ENCODE measurements around the gene ATP5F1E. TPM values are rescaled to one million over a fixed set of nuclear protein-coding genes. Genes with fewer than 3 reads are reported as not detected.
"Not testable (repeated sequence)": the region's sequence is repeated elsewhere in the genome, so short reads cannot be mapped to it uniquely, and the experiment has no call there.

ATP5F1E gene
- total RNA-seq, 2 experiments from 2014 or later = 51.1 to 53.1 TPM

GRCh38 chr20:59041487-59041886 is 9.4 kb upstream of the ATP5F1E start:
- H3K27me3 Mint-ChIP-seq; H3K9me3 Mint-ChIP-seq; DNase-seq; CTCF ChIA-PET; ATAC-seq (ENCODE audit: poor library complexity); H3K27me3 ChIP-seq (ENCODE audit: control insufficient read depth in 1 of 2, insufficient read depth in 2 of 2, low read length in 2 of 2); H3K27ac ChIP-seq (ENCODE audit: low read depth in 1 of 2, low read length in 2 of 2); H3K9me3 ChIP-seq (ENCODE audit: control insufficient read depth in 1 of 2, insufficient read depth in 1 of 2, low read length in 2 of 2): not testable (repeated sequence)
- intact Hi-C loops (cut with DNase I, micrococcal nuclease) = loop anchor here (5.0 to 10.0 kb wide), 4 partner anchors 41 to 737 kb away; partner anchors contain the start of genes STX16 (in 2 of the 2) and RAB22A (in 1 of the 2)
- peak overlapping the region; percentile 85 for H3K4me3 ChIP-seq (ENCODE audit: low read length)
- peaks cover 19% of the 10 kb centered on the region for H3K36me3 ChIP-seq (ENCODE audit: insufficient read depth, low read length)
- POLR2A ChIA-PET = interaction anchor here (2.2 to 4.1 kb wide), 3 partner anchors 9 to 212 kb away, joined by 6 to 67 read pairs (median 9); partner anchors contain the start of gene ATP5F1E
- H3K4me1 ChIP-seq (ENCODE audit: insufficient read depth, low read length) = peaks cover 37% of the 10 kb centered on the region
- peak overlapping the region; percentile 91 for H3K27ac Mint-ChIP-seq
- H3K4me1 Mint-ChIP-seq (ENCODE audit: low read depth) = peaks cover 59% of the 10 kb centered on the region
- H3K4me3 Mint-ChIP-seq = peak overlapping the region; percentile 89
- H3K36me3 Mint-ChIP-seq (ENCODE audit: low read depth) = peaks cover 44% of the 10 kb centered on the region

GRCh38 chr20:59040667-59041066 is 8.5 kb upstream of the ATP5F1E start:
- peak overlapping the region; percentile 91 for H3K27ac Mint-ChIP-seq
- no peaks in the 10 kb centered on the region for H3K27me3 ChIP-seq (ENCODE audit: control insufficient read depth in 1 of 2, insufficient read depth in 2 of 2, low read length in 2 of 2)
- peak overlapping the region; percentile 89 for H3K4me3 Mint-ChIP-seq
- H3K36me3 ChIP-seq (ENCODE audit: insufficient read depth, low read length) = peaks cover 28% of the 10 kb centered on the region
- no peak overlapping the region for H3K27ac ChIP-seq (ENCODE audit: low read depth in 1 of 2, low read length in 2 of 2)
- peaks cover 52% of the 10 kb centered on the region for H3K36me3 Mint-ChIP-seq (ENCODE audit: low read depth)
- H3K9me3 Mint-ChIP-seq = no peaks in the 10 kb centered on the region
- peaks cover 59% of the 10 kb centered on the region for H3K4me1 Mint-ChIP-seq (ENCODE audit: low read depth)
- H3K4me1 ChIP-seq (ENCODE audit: insufficient read depth, low read length) = peaks cover 37% of the 10 kb centered on the region
- TF ChIP-seq, protein P1, sequence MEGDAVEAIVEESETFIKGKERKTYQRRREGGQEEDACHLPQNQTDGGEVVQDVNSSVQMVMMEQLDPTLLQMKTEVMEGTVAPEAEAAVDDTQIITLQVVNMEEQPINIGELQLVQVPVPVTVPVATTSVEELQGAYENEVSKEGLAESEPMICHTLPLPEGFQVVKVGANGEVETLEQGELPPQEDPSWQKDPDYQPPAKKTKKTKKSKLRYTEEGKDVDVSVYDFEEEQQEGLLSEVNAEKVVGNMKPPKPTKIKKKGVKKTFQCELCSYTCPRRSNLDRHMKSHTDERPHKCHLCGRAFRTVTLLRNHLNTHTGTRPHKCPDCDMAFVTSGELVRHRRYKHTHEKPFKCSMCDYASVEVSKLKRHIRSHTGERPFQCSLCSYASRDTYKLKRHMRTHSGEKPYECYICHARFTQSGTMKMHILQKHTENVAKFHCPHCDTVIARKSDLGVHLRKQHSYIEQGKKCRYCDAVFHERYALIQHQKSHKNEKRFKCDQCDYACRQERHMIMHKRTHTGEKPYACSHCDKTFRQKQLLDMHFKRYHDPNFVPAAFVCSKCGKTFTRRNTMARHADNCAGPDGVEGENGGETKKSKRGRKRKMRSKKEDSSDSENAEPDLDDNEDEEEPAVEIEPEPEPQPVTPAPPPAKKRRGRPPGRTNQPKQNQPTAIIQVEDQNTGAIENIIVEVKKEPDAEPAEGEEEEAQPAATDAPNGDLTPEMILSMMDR (IDR thresholded peaks at IDR 0.05) = no peak
- no peak for ATAC-seq (ENCODE audit: poor library complexity)
- POLR2A ChIA-PET = interaction anchor here (4.1 kb wide), 1 partner anchor 8 kb away, joined by 67 read pairs; the partner anchor contains the start of gene ATP5F1E
- intact Hi-C loops (cut with DNase I, micrococcal nuclease) = loop anchor here (5.0 to 10.0 kb wide), 4 partner anchors 42 to 736 kb away; partner anchors contain the start of genes STX16 (in 2 of the 2) and RAB22A (in 1 of the 2)
- H3K4me3 ChIP-seq (ENCODE audit: low read length) = no peak overlapping the region
- no peaks in the 10 kb centered on the region for H3K27me3 Mint-ChIP-seq
- CTCF ChIA-PET = no interaction called here
- H3K9me3 ChIP-seq (ENCODE audit: control insufficient read depth in 1 of 2, insufficient read depth in 1 of 2, low read length in 2 of 2) = no peaks in the 10 kb centered on the region
- no peak for DNase-seq

DNA sequence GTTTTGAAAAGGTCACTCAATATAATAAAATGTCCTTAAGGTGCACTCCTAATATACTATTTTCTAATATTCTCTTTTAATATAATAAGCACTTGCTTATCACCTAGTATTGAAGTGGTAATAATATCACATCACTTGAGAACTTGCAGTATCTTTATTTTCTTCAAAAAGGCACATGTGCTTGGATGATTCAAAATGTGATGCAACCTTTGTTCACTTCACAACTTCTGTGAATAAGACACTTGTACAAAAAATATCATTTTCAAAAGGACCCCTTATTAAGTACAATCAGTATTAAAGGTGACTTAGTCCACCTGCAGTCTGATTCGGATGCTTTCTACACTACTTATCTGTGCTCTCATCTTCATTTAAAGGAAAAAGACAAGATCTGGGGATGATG is 7.1 kb upstream of the ATP5F1E start:
- H3K4me3 ChIP-seq (ENCODE audit: low read length) = no peak overlapping the region

More for the DNA sequence above, 7.1 kb upstream of the ATP5F1E start:
- Mint-ChIP-seq H3K4me3 (peak overlapping the region; percentile 69), H3K9me3 (no peaks in the 10 kb centered on the region), H3K27me3 (no peaks in the 10 kb centered on the region), H3K27ac (no peak overlapping the region), H3K36me3 (ENCODE audit: low read depth) (peaks cover 65% of the 10 kb centered on the region), H3K4me1 (ENCODE audit: low read depth) (peaks cover 57% of the 10 kb centered on the region)
- no peak overlapping the region for H3K27ac ChIP-seq (ENCODE audit: low read depth in 1 of 2, low read length in 2 of 2)
- peaks cover 41% of the 10 kb centered on the region for H3K36me3 ChIP-seq (ENCODE audit: insufficient read depth, low read length)
- TF ChIP-seq, protein P1 (IDR thresholded peaks at IDR 0.05) = no peak
- ChIA-PET CTCF (no interaction called here), POLR2A (no interaction called here)
- no peak for DNase-seq
- ATAC-seq (ENCODE audit: poor library complexity) = no peak
- H3K9me3 ChIP-seq (ENCODE audit: control insufficient read depth in 1 of 2, insufficient read depth in 1 of 2, low read length in 2 of 2) = no peaks in the 10 kb centered on the region
- H3K27me3 ChIP-seq (ENCODE audit: control insufficient read depth in 1 of 2, insufficient read depth in 2 of 2, low read length in 2 of 2) = no peaks in the 10 kb centered on the region
- intact Hi-C loops (cut with DNase I, micrococcal nuclease) = no loop called here
- H3K4me1 ChIP-seq (ENCODE audit: insufficient read depth, low read length) = peaks cover 37% of the 10 kb centered on the region

All from CD4-positive, alpha-beta T cell (primary cell).